ENCODE results near the gene RASGRF2. TPM values are rescaled to one million over a fixed set of nuclear protein-coding genes. Genes with fewer than 3 reads are reported as not detected.

RASGRF2 gene
- total RNA-seq, 4 donors from 2014 or later: 1.8 to 4.1 (median 2.5) TPM

- H3K4me1 ChIP-seq: no peaks in the 10 kb centered on the region
- no peaks in the 10 kb centered on the region for H3K27me3 ChIP-seq
- H3K9me3 ChIP-seq: no peaks in the 10 kb centered on the region
- no peak overlapping the region for H3K27ac ChIP-seq
- WGBS: 67% methylated on average over 9 of the region's 9 CpGs
- no peak overlapping the region for H3K4me3 ChIP-seq
- no peak for DNase-seq (ENCODE audit: low spot score in 2 of 2)
- TF ChIP-seq POLR2A (IDR thresholded peaks at IDR 0.05) (no peak), CTCF (IDR thresholded peaks at IDR 0.05) (no peak), EP300 (IDR thresholded peaks at IDR 0.05) (no peak), POLR2AphosphoS5 (IDR thresholded peaks at IDR 0.05) (no peak)
- no peaks in the 10 kb centered on the region for H3K36me3 ChIP-seq
Observed at GRCh38 chr5:81162501-81162900, 202.3 kb downstream of the RASGRF2 start.

- DNase-seq (ENCODE audit: low spot score in 2 of 2): no peak
- Histone ChIP-seq H3K36me3 (no peaks in the 10 kb centered on the region), H3K4me3 (no peak overlapping the region), H3K9me3 (no peaks in the 10 kb centered on the region), H3K4me1 (no peaks in the 10 kb centered on the region), H3K27ac (no peak overlapping the region), H3K27me3 (no peaks in the 10 kb centered on the region)
- 84% methylated on average over 3 of the region's 3 CpGs for WGBS
- no peak for TF ChIP-seq POLR2A (IDR thresholded peaks at IDR 0.05)
- TF ChIP-seq POLR2AphosphoS5 (IDR thresholded peaks at IDR 0.05): no peak
- no peak for TF ChIP-seq EP300 (IDR thresholded peaks at IDR 0.05)
- TF ChIP-seq CTCF (IDR thresholded peaks at IDR 0.05): no peak
Observed at GRCh38 chr5:81163651-81164050, 203.5 kb downstream of the RASGRF2 start.

GRCh38 chr5:81164476-81164875, 204.3 kb downstream of the RASGRF2 start:
- H3K4me1 ChIP-seq: no peaks in the 10 kb centered on the region
- no peaks in the 10 kb centered on the region for H3K36me3 ChIP-seq
- no peak overlapping the region for H3K4me3 ChIP-seq
- H3K9me3 ChIP-seq: no peaks in the 10 kb centered on the region
- WGBS: 88% methylated on average over 2 of the region's 2 CpGs
- no peak overlapping the region for H3K27ac ChIP-seq
- no peaks in the 10 kb centered on the region for H3K27me3 ChIP-seq
- no peak for TF ChIP-seq EP300 (IDR thresholded peaks at IDR 0.05)
- no peak for TF ChIP-seq POLR2AphosphoS5 (IDR thresholded peaks at IDR 0.05)
- TF ChIP-seq POLR2A (IDR thresholded peaks at IDR 0.05): no peak
- TF ChIP-seq CTCF (IDR thresholded peaks at IDR 0.05): no peak
- DNase-seq (ENCODE audit: low spot score in 2 of 2): no peak

GRCh38 chr5:81164936-81165335, 204.8 kb downstream of the RASGRF2 start:
- H3K36me3 ChIP-seq: no peaks in the 10 kb centered on the region
- 97% methylated on average over 9 of the region's 9 CpGs for WGBS
- DNase-seq (ENCODE audit: low spot score in 2 of 2): no peak
- no peak for TF ChIP-seq POLR2AphosphoS5 (IDR thresholded peaks at IDR 0.05)
- no peak for TF ChIP-seq EP300 (IDR thresholded peaks at IDR 0.05)
- no peak for TF ChIP-seq CTCF (IDR thresholded peaks at IDR 0.05)
- no peak for TF ChIP-seq POLR2A (IDR thresholded peaks at IDR 0.05)
- no peak overlapping the region for H3K4me3 ChIP-seq
- no peaks in the 10 kb centered on the region for H3K4me1 ChIP-seq
- no peaks in the 10 kb centered on the region for H3K9me3 ChIP-seq
- no peak overlapping the region for H3K27ac ChIP-seq
- no peaks in the 10 kb centered on the region for H3K27me3 ChIP-seq

GRCh38 chr5:81165493-81166119, 205.4 kb downstream of the RASGRF2 start:
- no peaks in the 10 kb centered on the region for H3K27me3 ChIP-seq
- no peak overlapping the region for H3K4me3 ChIP-seq
- no peaks in the 10 kb centered on the region for H3K9me3 ChIP-seq
- no peak overlapping the region for H3K27ac ChIP-seq
- TF ChIP-seq CTCF (IDR thresholded peaks at IDR 0.05) (peak in 1 of 2 donors; percentile 43), POLR2AphosphoS5 (IDR thresholded peaks at IDR 0.05) (no peak)
- no peak for DNase-seq (ENCODE audit: low spot score in 2 of 2)
- 68% methylated on average over 3 of the region's 3 CpGs for WGBS
- H3K4me1 ChIP-seq: no peaks in the 10 kb centered on the region
- H3K36me3 ChIP-seq: no peaks in the 10 kb centered on the region

Measured in suprapubic skin (tissue), 4 donors.